K562 (cell line): ENCODE data around the gene PSMD4.

Source experiments
- ARID3A ChIP-seq: IDR thresholded peaks from 2 replicates; pipeline ENCODE4 v1.6.1; 2012; ENCODE audit warnings: low read depth, low read length, improper control_type of control experiment, borderline replicate concordance
- CBX8 ChIP-seq: fragments of 200-600 bp; sonication (generic); IDR thresholded peaks from 2 replicates; pipeline ENCODE4 v1.6.1; 2012; ENCODE audit warnings: borderline replicate concordance, mixed run types, low read depth, mild to moderate bottlenecking, moderate library complexity, mixed read lengths, low read length, control low read depth, inconsistent platforms; ENCODE audit not compliant: poor library complexity, severe bottlenecking; ENCODE audit errors: extremely low read depth
- CHD1 ChIP-seq: fragments of 200-600 bp; sonication (generic); IDR thresholded peaks from one replicate; pipeline ENCODE4 v1.6.1; 2012; ENCODE audit warnings: mild to moderate bottlenecking, moderate library complexity, low read length, inconsistent platforms
- CTCF ChIP-seq, 3 experiments: IDR thresholded peaks in 2 of 3; conservative IDR thresholded peaks in 1 of 3; 2 replicates each; pipeline ENCODE4 v1.5.1; 2011 to 2012; ENCODE audit warnings: low read length in 3 of 3, mild to moderate bottlenecking in 3 of 3, control low read depth in 2 of 3, improper control_type of control experiment in 1 of 3, inconsistent platforms in 1 of 3, low read depth in 1 of 3, mixed read lengths in 1 of 3, moderate library complexity in 1 of 3; ENCODE audit not compliant: insufficient read depth in 2 of 3
- EP300 ChIP-seq: IDR thresholded peaks from 2 replicates; pipeline ENCODE4 v1.6.1; 2012; ENCODE audit warnings: low read length, improper control_type of control experiment
- JUNB ChIP-seq: fragments of 450-650 bp; formaldehyde crosslinking; conservative IDR thresholded peaks from 2 replicates; pipeline ENCODE4 v1.4.0; 2020; ENCODE audit warnings: mild to moderate bottlenecking
- KLF1 ChIP-seq: fragments of 450-650 bp; IDR thresholded peaks from 2 replicates; pipeline ENCODE4 v1.6.1; 2016; ENCODE audit warnings: missing genetic modification characterization, missing compliant biosample characterization
- NELFE ChIP-seq: IDR thresholded peaks from 2 replicates; pipeline ENCODE4 v1.6.1; 2011; ENCODE audit warnings: mild to moderate bottlenecking; ENCODE audit not compliant: insufficient read depth, insufficient read length
- NRF1 ChIP-seq, 2 experiments: fragments of 450-650 bp; IDR thresholded peaks in 1 of 2; conservative IDR thresholded peaks in 1 of 2; 2 replicates each; pipeline ENCODE4 v1.6.1; 2014; ENCODE audit warnings: mild to moderate bottlenecking in 2 of 2
- SMARCA4 ChIP-seq: fragments of 450-650 bp; IDR thresholded peaks from 2 replicates; pipeline ENCODE4 v1.6.1; 2016
- SREBF2 ChIP-seq: sonication (generic); formaldehyde crosslinking; IDR thresholded peaks from 2 replicates; pipeline ENCODE4 v1.4.0; 2020; ENCODE audit warnings: mild to moderate bottlenecking, missing genetic modification reagents
- TF ChIP-seq, protein P1 (sequence below): sonication (generic); formaldehyde crosslinking; IDR thresholded peaks from 2 replicates; pipeline ENCODE4 v1.8.1; 2023; ENCODE audit warnings: mild to moderate bottlenecking, missing genetic modification reagents, moderate library complexity

- TF ChIP-seq KLF1 (tag) (no peak), CHD1 (no peak), SMARCA4 (no peak), SREBF2 (no peak), EP300 (no peak), CBX8 (no peak), CTCF (IDR thresholded peaks at IDR 0.05 in 2 of 3, conservative IDR thresholded peaks at IDR 0.05 in 1 of 3; ENCODE audit: insufficient read depth in 2 of 3, low read depth in 1 of 3, low read length in 3 of 3) (no peak), NELFE (no peak), NRF1 (conservative IDR thresholded peaks at IDR 0.05 in 1 of 2, IDR thresholded peaks at IDR 0.05 in 1 of 2) (no peak), JUNB (no peak), ARID3A (no peak)
- TF ChIP-seq, protein P1, sequence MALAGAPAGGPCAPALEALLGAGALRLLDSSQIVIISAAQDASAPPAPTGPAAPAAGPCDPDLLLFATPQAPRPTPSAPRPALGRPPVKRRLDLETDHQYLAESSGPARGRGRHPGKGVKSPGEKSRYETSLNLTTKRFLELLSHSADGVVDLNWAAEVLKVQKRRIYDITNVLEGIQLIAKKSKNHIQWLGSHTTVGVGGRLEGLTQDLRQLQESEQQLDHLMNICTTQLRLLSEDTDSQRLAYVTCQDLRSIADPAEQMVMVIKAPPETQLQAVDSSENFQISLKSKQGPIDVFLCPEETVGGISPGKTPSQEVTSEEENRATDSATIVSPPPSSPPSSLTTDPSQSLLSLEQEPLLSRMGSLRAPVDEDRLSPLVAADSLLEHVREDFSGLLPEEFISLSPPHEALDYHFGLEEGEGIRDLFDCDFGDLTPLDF = no peak
Observed at GRCh38 chr1:151287341-151287699, 32.8 kb downstream of the PSMD4 start.
